GM21723 (cell line): Measurements from ENCODE around the gene POLD2.

ENCODE experiments used
- ATAC-seq: cut with Tn5 transposase; IDR thresholded peaks from one replicate; pipeline ENCODE4 v1.9.1; 2021; ENCODE audit warnings: mild to moderate bottlenecking, moderate library complexity; ENCODE audit not compliant: unreplicated experiment

POLD2 gene

GRCh38 chr7:44103566-44103922, 19.8 kb downstream of the POLD2 start:
- no peak for ATAC-seq

- no peak for ATAC-seq
These were observed 20.3 kb downstream of the POLD2 start for GRCh38 chr7:44102846-44103565.

- no peak for ATAC-seq
These were observed 21.1 kb downstream of the POLD2 start for GRCh38 chr7:44101966-44102845.

- no peak for ATAC-seq
These were observed 21.9 kb downstream of the POLD2 start for GRCh38 chr7:44101303-44101965.

- no peak for ATAC-seq
These were observed 22.7 kb downstream of the POLD2 start for GRCh38 chr7:44100458-44101302.

- ATAC-seq: no peak
These were observed 23.7 kb downstream of the POLD2 start for GRCh38 chr7:44099669-44100068.

GRCh38 chr7:44098092-44099068, 25.0 kb downstream of the POLD2 start:
- ATAC-seq: no peak

- peak; percentile 74 for ATAC-seq
These were observed 26.1 kb downstream of the POLD2 start for GRCh38 chr7:44097064-44097932.

GRCh38 chr7:44096326-44096881, 26.9 kb downstream of the POLD2 start:
- ATAC-seq: no peak

- ATAC-seq: no peak
These were observed 27.6 kb downstream of the POLD2 start for GRCh38 chr7:44095781-44096180.

- ATAC-seq: no peak
These were observed 28.3 kb downstream of the POLD2 start for GRCh38 chr7:44094883-44095592.

- ATAC-seq: no peak
These were observed 29.0 kb downstream of the POLD2 start for GRCh38 chr7:44094365-44094764.

GRCh38 chr7:44093102-44093641, 30.2 kb downstream of the POLD2 start:
- ATAC-seq: no peak

GRCh38 chr7:44087911-44088838, 35.2 kb downstream of the POLD2 start:
- ATAC-seq: no peak

- no peak for ATAC-seq
These were observed 36.7 kb downstream of the POLD2 start for GRCh38 chr7:44086627-44087026.

GRCh38 chr7:44085546-44085945, 37.8 kb downstream of the POLD2 start:
- no peak for ATAC-seq
